Mammary epithelial cell (primary cell): ENCODE measurements around the gene PLPP7.

Experiments
- CTCF ChIP-seq, 2 donors: IDR thresholded peaks in 1 of 2; conservative IDR thresholded peaks in 1 of 2; 2 replicates each; pipeline ENCODE4 v1.5.1; 2011 to 2012; ENCODE audit warnings: inconsistent platforms in 2 of 2, low read length in 2 of 2, mild to moderate bottlenecking in 2 of 2, control low read depth in 1 of 2, low read depth in 1 of 2; ENCODE audit not compliant: insufficient read depth in 1 of 2; ENCODE audit errors: extremely low read depth in 1 of 2
- EZH2 ChIP-seq: IDR thresholded peaks from 2 replicates; pipeline ENCODE4 v1.6.1; 2012; ENCODE audit warnings: low read length, inconsistent platforms, borderline replicate concordance

GRCh38 chr9:131349881-131350563, 60.5 kb downstream of the PLPP7 start:
- TF ChIP-seq CTCF (conservative IDR thresholded peaks at IDR 0.05 in 1 of 2, IDR thresholded peaks at IDR 0.05 in 1 of 2; ENCODE audit: extremely low read depth in 1 of 2, insufficient read depth in 1 of 2, low read depth in 1 of 2, low read length in 2 of 2), result peak; percentile 75 to 88
- no peak for TF ChIP-seq EZH2
